HepG2 (cell line): ENCODE measurements around the gene FAF2. TPM values are rescaled to one million over a fixed set of nuclear protein-coding genes. Genes with fewer than 3 reads are reported as not detected.

Experiments
- CENPBD1 ChIP-seq: sonication (generic); formaldehyde crosslinking; IDR thresholded peaks from 2 replicates; pipeline ENCODE4 v1.8.0; 2022; ENCODE audit warnings: missing genetic modification reagents, low read depth, mild to moderate bottlenecking, borderline replicate concordance
- CTCF ChIP-seq: sonication (generic); formaldehyde crosslinking; IDR thresholded peaks from 2 replicates; pipeline ENCODE4 v1.5.0; 2020; ENCODE audit warnings: mild to moderate bottlenecking, missing genetic modification reagents, moderate library complexity
- HNF4A ChIP-seq: sonication (generic); formaldehyde crosslinking; IDR thresholded peaks from 2 replicates; pipeline ENCODE4 v1.4.0; 2020; ENCODE audit warnings: missing genetic modification reagents
- JUN ChIP-seq: sonication (generic); formaldehyde crosslinking; IDR thresholded peaks from 2 replicates; pipeline ENCODE4 v1.4.0; 2020; ENCODE audit warnings: mild to moderate bottlenecking, missing genetic modification reagents
- TAF1 ChIP-seq: sonication (generic); formaldehyde crosslinking; IDR thresholded peaks from 2 replicates; pipeline ENCODE4 v1.4.0; 2020; ENCODE audit warnings: missing genetic modification reagents
- YY1 ChIP-seq: IDR thresholded peaks from 2 replicates; pipeline ENCODE4 v1.6.1; 2011; ENCODE audit warnings: low read length, low read depth, moderate library complexity, mild to moderate bottlenecking; ENCODE audit not compliant: insufficient read depth, insufficient replicate concordance
- ZFP41 ChIP-seq: sonication (generic); formaldehyde crosslinking; IDR thresholded peaks from 2 replicates; pipeline ENCODE4 v1.4.0; 2020; ENCODE audit warnings: mild to moderate bottlenecking, missing genetic modification reagents, borderline replicate concordance
- ZFX ChIP-seq: sonication (generic); formaldehyde crosslinking; IDR thresholded peaks from 2 replicates; pipeline ENCODE4 v1.4.0; 2020; ENCODE audit warnings: mild to moderate bottlenecking, low read depth, missing genetic modification reagents, moderate library complexity
- ZNF251 ChIP-seq: sonication (generic); formaldehyde crosslinking; IDR thresholded peaks from 2 replicates; pipeline ENCODE4 v1.9.0; 2021; ENCODE audit warnings: mild to moderate bottlenecking, missing genetic modification reagents
- ZNF30 ChIP-seq: sonication (generic); formaldehyde crosslinking; IDR thresholded peaks from 2 replicates; pipeline ENCODE4 v1.5.0; 2020; ENCODE audit warnings: mild to moderate bottlenecking, missing genetic modification reagents
- polyA plus RNA-seq, 8 experiments: library from polyadenylated mRNA; depleted of rRNA in 3 of 8; stranded (reverse) in 7 of 8; unstranded in 1 of 8; fragments of >200 nt; fragmentation: Illumina TruSeq in 4 of 8; extraction: Trizol in 4 of 8; gene quantifications; 2 replicates each; pipeline versions ENCODE4 v1.2.1 to v1.2.3, GENCODE V29; 2011 to 2016; ENCODE audit warnings: low read depth in 4 of 8, missing spikeins in 1 of 8, mixed read lengths in 1 of 8; ENCODE audit not compliant: insufficient read depth in 1 of 8
- total RNA-seq, 5 experiments: library from RNA; depleted of rRNA; stranded (reverse); fragments of >200 nt; fragmentation: Illumina TruSeq; extraction: Trizol; gene quantifications; 2 replicates each; pipeline ENCODE4 v1.2.3, GENCODE V29; 2016; ENCODE audit warnings: low read depth in 1 of 5
- TF ChIP-seq, protein P1 (sequence below): sonication (generic); formaldehyde crosslinking; IDR thresholded peaks from 2 replicates; pipeline ENCODE4 v1.4.0; 2020; ENCODE audit warnings: missing genetic modification reagents; ENCODE audit errors: not compliant biosample characterization

Gene FAF2
- total and polyA plus RNA-seq, 2 of the 13 experiments (the other 11 are each of a cell fraction or from before 2014, with no cell fraction given), result 27.8 to 34.3 TPM

- TF ChIP-seq HNF4A (no peak), YY1 (peak; percentile 97), TAF1 (peak; percentile 86), JUN (CRISPR knock-in tag) (peak; percentile 18; the same call in 1 of the 2 replicates), ZNF30 (CRISPR knock-in tag) (0 out of 2 replicates have a peak, but pooled peaks have one; percentile 22), ZFX (CRISPR knock-in tag) (peak; percentile 70), CTCF (CRISPR knock-in tag) (peak; percentile 97), CENPBD1 (no peak), ZNF251 (CRISPR knock-in tag) (no peak), ZFP41 (CRISPR knock-in tag) (no peak)
- TF ChIP-seq, protein P1, sequence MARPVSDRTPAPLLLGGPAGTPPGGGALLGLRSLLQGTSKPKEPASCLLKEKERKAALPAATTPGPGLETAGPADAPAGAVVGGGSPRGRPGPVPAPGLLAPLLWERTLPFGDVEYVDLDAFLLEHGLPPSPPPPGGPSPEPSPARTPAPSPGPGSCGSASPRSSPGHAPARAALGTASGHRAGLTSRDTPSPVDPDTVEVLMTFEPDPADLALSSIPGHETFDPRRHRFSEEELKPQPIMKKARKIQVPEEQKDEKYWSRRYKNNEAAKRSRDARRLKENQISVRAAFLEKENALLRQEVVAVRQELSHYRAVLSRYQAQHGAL (CRISPR knock-in tag), result no peak
Measured at GRCh38 chr5:176447978-176448608, at the start of gene FAF2 (continued).
